ENCODE results near the gene TCF12.

GRCh38 chr15:57169643-57170042 lies 251.2 kb downstream of the TCF12 start:
- no peak for TF ChIP-seq POLR2A (IDR thresholded peaks at IDR 0.05)
- TF ChIP-seq CTCF (IDR thresholded peaks at IDR 0.05): no peak
- TF ChIP-seq POLR2AphosphoS5 (IDR thresholded peaks at IDR 0.05): no peak
